SU-DHL-6 (cell line): ENCODE data around the gene SNX2.

Experiments
- H2AFZ ChIP-seq: fragments of 200-600 bp; sonication (generic); 2 replicates; pipeline ENCODE4 v1.6.1; 2014; ENCODE audit warnings: low read depth, mild to moderate bottlenecking, moderate library complexity, mixed read lengths, antibody characterized with exemption, low read length; ENCODE audit not compliant: severe bottlenecking
- H3F3A ChIP-seq: fragments of 200-600 bp; shearing (Covaris generic); 2 replicates; pipeline ENCODE4 v1.6.0; 2016; ENCODE audit warnings: antibody characterized with exemption, mild to moderate bottlenecking; ENCODE audit not compliant: insufficient read depth
- H3K27ac ChIP-seq: fragments of 200-600 bp; sonication (generic); 2 replicates; pipeline ENCODE4 v1.5.1; 2016; ENCODE audit warnings: low read depth, mild to moderate bottlenecking, low read length, moderate library complexity, mixed read lengths
- H3K27me3 ChIP-seq: fragments of 200-600 bp; sonication (generic), shearing (Covaris generic); 2 replicates; pipeline ENCODE4 v1.6.0; 2014; ENCODE audit warnings: mild to moderate bottlenecking, low read length
- H3K36me3 ChIP-seq: fragments of 200-600 bp; sonication (generic); 2 replicates; pipeline ENCODE4 v1.6.1; 2014; ENCODE audit warnings: mild to moderate bottlenecking, low read length, mixed read lengths
- H3K4me2 ChIP-seq: fragments of 300-600, 200-600 bp; shearing (Covaris generic), sonication (generic); 2 replicates; pipeline ENCODE4 v1.6.0; 2014; ENCODE audit warnings: low read length, low read depth, mild to moderate bottlenecking; ENCODE audit not compliant: poor library complexity, severe bottlenecking
- H3K4me3 ChIP-seq: fragments of 200-600 bp; sonication (generic); 2 replicates; pipeline ENCODE4 v1.5.1; 2014; ENCODE audit warnings: antibody characterized with exemption, low read length, mild to moderate bottlenecking, mixed read lengths; ENCODE audit not compliant: insufficient read depth, poor library complexity, severe bottlenecking
- H3K79me2 ChIP-seq: fragments of 200-600 bp; sonication (generic); 2 replicates; pipeline ENCODE4 v1.6.1; 2014; ENCODE audit warnings: mild to moderate bottlenecking, low read length, moderate library complexity; ENCODE audit not compliant: insufficient read depth
- H3K9ac ChIP-seq: fragments of 200-600 bp; sonication (generic); 2 replicates; pipeline ENCODE4 v1.7.0; 2014; ENCODE audit warnings: mild to moderate bottlenecking, low read length
- H3K9me2 ChIP-seq: fragments of 200-600 bp; sonication (generic); replicated peaks from 2 replicates; pipeline ENCODE4 v1.6.1; 2014; ENCODE audit warnings: low read length; ENCODE audit not compliant: insufficient read depth
- H3K9me3 ChIP-seq: fragments of 200-600 bp; sonication (generic); 2 replicates; pipeline ENCODE4 v1.6.1; 2014; ENCODE audit warnings: low read length, mixed read lengths; ENCODE audit not compliant: insufficient read depth
- H4K20me1 ChIP-seq: fragments of 200-600 bp; sonication (generic); 2 replicates; pipeline ENCODE4 v1.6.1; 2014; ENCODE audit warnings: low read depth, mild to moderate bottlenecking, antibody characterized with exemption, low read length, moderate library complexity, mixed read lengths
- EZH2phosphoT487 ChIP-seq: fragments of 200-600 bp; sonication (generic), shearing (Covaris generic); conservative IDR thresholded peaks from 2 replicates; pipeline ENCODE4 v1.6.1; 2018; ENCODE audit warnings: mild to moderate bottlenecking, antibody characterized with exemption, low read length, moderate library complexity, mixed read lengths
- TF ChIP-seq, protein P1 (sequence below): fragments of 200-600 bp; sonication (generic); IDR thresholded peaks from one replicate; pipeline ENCODE4 v1.5.1; 2017; ENCODE audit warnings: antibody characterized with exemption, mild to moderate bottlenecking, low read length, moderate library complexity; ENCODE audit not compliant: insufficient read depth, poor library complexity, severe bottlenecking

Gene SNX2

DNA sequence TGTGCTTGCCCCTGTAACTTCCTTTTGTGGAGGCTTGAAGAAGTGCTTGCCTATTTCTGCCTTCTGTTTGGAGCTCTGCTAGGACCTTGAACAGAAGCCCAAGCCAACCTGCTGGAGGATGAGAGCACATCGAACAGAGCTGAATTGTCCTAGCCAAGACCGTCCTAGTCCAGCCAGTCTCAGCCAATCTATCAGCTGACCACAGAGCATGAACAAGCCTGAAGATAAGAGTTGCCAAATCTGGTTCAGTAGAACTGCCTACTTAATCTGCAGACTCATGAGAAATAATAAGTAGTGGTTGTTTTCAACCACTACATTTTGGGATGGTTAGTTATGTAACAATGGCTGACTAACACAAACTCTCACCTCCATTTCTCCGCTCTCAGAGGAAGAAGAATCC is 4.4 kb upstream of the SNX2 start:
- no peaks in the 10 kb centered on the region for H3K9me2 ChIP-seq
- TF ChIP-seq, protein P1, sequence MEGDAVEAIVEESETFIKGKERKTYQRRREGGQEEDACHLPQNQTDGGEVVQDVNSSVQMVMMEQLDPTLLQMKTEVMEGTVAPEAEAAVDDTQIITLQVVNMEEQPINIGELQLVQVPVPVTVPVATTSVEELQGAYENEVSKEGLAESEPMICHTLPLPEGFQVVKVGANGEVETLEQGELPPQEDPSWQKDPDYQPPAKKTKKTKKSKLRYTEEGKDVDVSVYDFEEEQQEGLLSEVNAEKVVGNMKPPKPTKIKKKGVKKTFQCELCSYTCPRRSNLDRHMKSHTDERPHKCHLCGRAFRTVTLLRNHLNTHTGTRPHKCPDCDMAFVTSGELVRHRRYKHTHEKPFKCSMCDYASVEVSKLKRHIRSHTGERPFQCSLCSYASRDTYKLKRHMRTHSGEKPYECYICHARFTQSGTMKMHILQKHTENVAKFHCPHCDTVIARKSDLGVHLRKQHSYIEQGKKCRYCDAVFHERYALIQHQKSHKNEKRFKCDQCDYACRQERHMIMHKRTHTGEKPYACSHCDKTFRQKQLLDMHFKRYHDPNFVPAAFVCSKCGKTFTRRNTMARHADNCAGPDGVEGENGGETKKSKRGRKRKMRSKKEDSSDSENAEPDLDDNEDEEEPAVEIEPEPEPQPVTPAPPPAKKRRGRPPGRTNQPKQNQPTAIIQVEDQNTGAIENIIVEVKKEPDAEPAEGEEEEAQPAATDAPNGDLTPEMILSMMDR, result no peak
- no peak for TF ChIP-seq EZH2phosphoT487
- no peak overlapping the region for H3K27ac ChIP-seq
- peaks cover 4% of the 10 kb centered on the region for H3K79me2 ChIP-seq
- H3K4me3 ChIP-seq, result no peak overlapping the region
- no peak overlapping the region for H3K9ac ChIP-seq
- H3K9me3 ChIP-seq, result no peaks in the 10 kb centered on the region
- H3F3A ChIP-seq, result 0 out of 2 replicates have a peak, but pooled peaks cover 3% of the 10 kb centered on the region
- H3K4me2 ChIP-seq, result no peak overlapping the region
- no peaks in the 10 kb centered on the region for H3K27me3 ChIP-seq
- no peak overlapping the region for H2AFZ ChIP-seq
- H3K36me3 ChIP-seq, result no peaks in the 10 kb centered on the region
- H4K20me1 ChIP-seq, result no peaks in the 10 kb centered on the region

DNA sequence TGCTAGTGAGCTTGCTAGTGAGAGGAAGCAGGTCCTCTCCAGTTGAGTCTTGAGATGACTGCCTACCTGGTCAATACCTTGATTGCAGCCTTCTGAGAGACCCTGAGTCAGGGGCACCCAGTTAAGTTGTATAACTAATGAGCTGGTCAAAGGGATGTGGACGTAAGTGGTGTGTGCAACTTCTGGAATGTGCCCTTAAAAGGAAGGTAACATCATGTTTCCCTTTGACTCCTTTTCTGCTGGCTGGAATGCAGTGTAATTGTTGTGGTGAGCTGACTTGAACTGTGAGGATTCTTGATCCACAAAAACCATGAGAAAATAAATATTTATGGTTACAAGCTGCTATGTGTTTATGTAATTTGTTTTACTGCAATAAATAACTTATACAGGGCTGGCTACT is 2.4 kb upstream of the SNX2 start:
- Histone ChIP-seq H3F3A (peaks cover 12% of the 10 kb centered on the region), H3K4me3 (no peak overlapping the region), H3K9me3 (no peaks in the 10 kb centered on the region), H3K4me2 (no peak overlapping the region), H3K27me3 (no peaks in the 10 kb centered on the region), H3K27ac (no peak overlapping the region), H3K36me3 (no peaks in the 10 kb centered on the region), H3K79me2 (peaks cover 24% of the 10 kb centered on the region), H2AFZ (no peak overlapping the region), H3K9me2 (no peaks in the 10 kb centered on the region), H4K20me1 (peaks cover 9% of the 10 kb centered on the region), H3K9ac (no peak overlapping the region)
- TF ChIP-seq, protein P1, result no peak
- no peak for TF ChIP-seq EZH2phosphoT487

- no peaks in the 10 kb centered on the region for H3K36me3 ChIP-seq
- no peaks in the 10 kb centered on the region for H3K9me3 ChIP-seq
- H4K20me1 ChIP-seq, result peaks cover 9% of the 10 kb centered on the region
- H3K4me2 ChIP-seq, result no peak overlapping the region
- TF ChIP-seq EZH2phosphoT487, result no peak
- TF ChIP-seq, protein P1, result no peak
- H2AFZ ChIP-seq, result no peak overlapping the region
- H3K27ac ChIP-seq, result no peak overlapping the region
- no peaks in the 10 kb centered on the region for H3K27me3 ChIP-seq
- H3K9me2 ChIP-seq, result no peaks in the 10 kb centered on the region
- H3K9ac ChIP-seq, result no peak overlapping the region
- H3F3A ChIP-seq, result peaks cover 12% of the 10 kb centered on the region
- H3K79me2 ChIP-seq, result peaks cover 35% of the 10 kb centered on the region
- no peak overlapping the region for H3K4me3 ChIP-seq
Measured at GRCh38 chr5:122773619-122774018, 1.3 kb upstream of the SNX2 start.
